Vagina (tissue), 2 donors: ENCODE results near the gene MYL3.

ENCODE experiments used
- CTCF ChIP-seq, 3 experiments: fragments of 450-650 bp in 2 of 3; fragments of 200-600 bp in 1 of 3; sonication (generic) in 1 of 3; IDR thresholded peaks; one replicate each; pipeline ENCODE4 v1.5.1; 2017 to 2019; ENCODE audit warnings: antibody characterized with exemption in 3 of 3, mild to moderate bottlenecking in 2 of 3, moderate library complexity in 2 of 3
- POLR2A ChIP-seq, 2 donors: fragments of 450-650 bp; IDR thresholded peaks; one replicate each; pipeline ENCODE4 v1.6.1; 2017; ENCODE audit warnings: antibody characterized with exemption in 2 of 2, mild to moderate bottlenecking in 2 of 2, moderate library complexity in 2 of 2
- POLR2AphosphoS5 ChIP-seq, 2 donors: sonication (generic); formaldehyde crosslinking; IDR thresholded peaks; one replicate each; pipeline ENCODE4 v1.9.0; 2017; ENCODE audit warnings: antibody characterized with exemption in 2 of 2, mild to moderate bottlenecking in 2 of 2, low read depth in 1 of 2; ENCODE audit not compliant: insufficient read depth in 1 of 2

GRCh38 chr3:46882377-46883053 is 19.3 kb upstream of the MYL3 start:
- TF ChIP-seq CTCF (IDR thresholded peaks at IDR 0.05) (no peak), POLR2A (IDR thresholded peaks at IDR 0.05) (peak in 1 of 2 donors; percentile 27), POLR2AphosphoS5 (IDR thresholded peaks at IDR 0.05; ENCODE audit: insufficient read depth in 1 of 2, low read depth in 1 of 2) (peak in 1 of 2 donors; percentile 45)
